H1 (cell line): ENCODE results near the gene LHFPL2. TPM values are rescaled to one million over a fixed set of nuclear protein-coding genes. Genes with fewer than 3 reads are reported as not detected.

Experiments used
- CTCF ChIA-PET: fragments of 300-600 bp; sonication (Branson Sonifier 250); formaldehyde crosslinking; loops from one replicate; lab custom pipeline; 2021; ENCODE audit not compliant: partially characterized antibody; lab: Charles Lee
- POLR2A ChIA-PET: fragments of 300-600 bp; sonication (Branson Sonifier 250); formaldehyde crosslinking; loops from one replicate; lab custom pipeline; 2021; ENCODE audit warnings: inconsistent platforms; ENCODE audit not compliant: partially characterized antibody; lab: Charles Lee
- DNase-seq, 2 experiments: peaks; one replicate each; pipeline versions ENCODE4 v3.0.0 to v3.0.0-alpha.2; 2010 to 2022; ENCODE audit warnings: low spot score in 2 of 2, low read depth in 1 of 2, mixed read lengths in 1 of 2
- FAIRE-seq: peaks from 2 replicates; lab custom pipeline; 2011; peaks lifted over from hg19 to GRCh38; lab: Jason Lieb, UNC
- H2AFZ ChIP-seq: 2 replicates; pipeline ENCODE4 v1.8.1; 2012; ENCODE audit warnings: low read length, inconsistent platforms
- H2AK5ac ChIP-seq: 2 replicates; pipeline ENCODE4 v1.6.1; 2013; ENCODE audit warnings: low read depth, low read length
- H2BK120ac ChIP-seq: replicated peaks from 2 replicates; pipeline ENCODE3; 2013; ENCODE audit warnings: low read depth, low read length, inconsistent platforms
- H2BK12ac ChIP-seq: 2 replicates; pipeline ENCODE4 v1.6.1; 2013; ENCODE audit warnings: low read depth, low read length
- H2BK15ac ChIP-seq: 2 replicates; pipeline ENCODE4 v1.6.1; 2013; ENCODE audit warnings: low read length
- H2BK20ac ChIP-seq: 2 replicates; pipeline ENCODE4 v1.6.1; 2013; ENCODE audit warnings: low read length
- H2BK5ac ChIP-seq: 2 replicates; pipeline ENCODE4 v1.6.1; 2013; ENCODE audit warnings: low read depth, low read length
- H3K14ac ChIP-seq: 2 replicates; pipeline ENCODE4 v1.6.1; 2013; ENCODE audit warnings: inconsistent platforms; ENCODE audit not compliant: insufficient read length
- H3K18ac ChIP-seq: 2 replicates; pipeline ENCODE4 v1.6.1; 2013; ENCODE audit warnings: low read length; ENCODE audit errors: extremely low read depth
- H3K23ac ChIP-seq: 2 replicates; pipeline ENCODE4 v1.6.1; 2013; ENCODE audit warnings: inconsistent platforms; ENCODE audit not compliant: insufficient read length
- H3K23me2 ChIP-seq: 2 replicates; pipeline ENCODE4 v1.6.1; 2013; ENCODE audit warnings: low read depth, low read length
- H3K27ac ChIP-seq: 2 replicates; pipeline ENCODE4 v1.6.1; 2011; ENCODE audit warnings: low read depth, low read length, inconsistent platforms
- H3K27me3 ChIP-seq, 4 experiments: replicated peaks in 1 of 4; 1 replicate in 1 of 4; 2 replicates in 3 of 4; pipeline versions ENCODE4 v1.6.1 to v1.8.1; 2011 to 2013; ENCODE audit warnings: low read length in 3 of 4, mild to moderate bottlenecking in 3 of 4, inconsistent platforms in 2 of 4, mixed read lengths in 2 of 4, moderate library complexity in 1 of 4; ENCODE audit not compliant: control insufficient read depth in 3 of 4, insufficient read depth in 3 of 4; ENCODE audit errors: extremely low read depth in 1 of 4
- H3K36me3 ChIP-seq, 4 experiments: 2 replicates each; pipeline versions ENCODE4 v1.6.1 to v1.8.1; 2011 to 2013; ENCODE audit warnings: mild to moderate bottlenecking in 4 of 4, low read length in 3 of 4, moderate library complexity in 2 of 4, control low read depth in 1 of 4, inconsistent platforms in 1 of 4; ENCODE audit not compliant: insufficient read depth in 4 of 4, control insufficient read depth in 2 of 4
- H3K4ac ChIP-seq: replicated peaks from 2 replicates; pipeline ENCODE3; 2013; ENCODE audit warnings: low read length, low read depth, mixed read lengths, inconsistent platforms; ENCODE audit not compliant: insufficient read length
- H3K4me1 ChIP-seq, 4 experiments: replicated peaks in 1 of 4; 1 replicate in 1 of 4; 2 replicates in 3 of 4; pipeline versions ENCODE4 v1.6.1 to v1.8.1; 2011 to 2013; ENCODE audit warnings: low read length in 3 of 4, inconsistent platforms in 2 of 4, mixed read lengths in 1 of 4; ENCODE audit not compliant: insufficient read depth in 4 of 4, control insufficient read depth in 3 of 4
- H3K4me2 ChIP-seq, 2 experiments: 2 replicates each; pipeline versions ENCODE4 v1.6.1 to v1.8.1; 2011 to 2013; ENCODE audit warnings: low read depth in 2 of 2, low read length in 2 of 2, control low read depth in 1 of 2, inconsistent platforms in 1 of 2, mild to moderate bottlenecking in 1 of 2; ENCODE audit not compliant: insufficient read depth in 1 of 2
- H3K4me3 ChIP-seq, 4 experiments: fragments of 200-600, 300-600 bp in 1 of 4; sonication (generic), shearing (Covaris generic), sonication (Bioruptor Twin) in 1 of 4; 2 replicates each; pipeline versions ENCODE4 v1.5.1 to v1.8.1; 2011 to 2016; ENCODE audit warnings: low read length in 4 of 4, low read depth in 3 of 4, control low read depth in 2 of 4, inconsistent platforms in 2 of 4, mild to moderate bottlenecking in 2 of 4, mixed read lengths in 1 of 4, moderate library complexity in 1 of 4; ENCODE audit not compliant: insufficient read depth in 2 of 4; ENCODE audit errors: extremely low read depth in 1 of 4
- H3K56ac ChIP-seq: replicated peaks from 2 replicates; pipeline ENCODE3; 2013; ENCODE audit warnings: low read depth, mild to moderate bottlenecking, mixed read lengths, low read length, inconsistent platforms; ENCODE audit not compliant: insufficient read length
- H3K79me1 ChIP-seq: 2 replicates; pipeline ENCODE4 v1.6.1; 2013; ENCODE audit warnings: low read depth, low read length, control low read depth
- H3K79me2 ChIP-seq, 2 experiments: 2 replicates each; pipeline versions ENCODE4 v1.6.1 to v1.8.1; 2012 to 2013; ENCODE audit warnings: low read length in 2 of 2, mild to moderate bottlenecking in 2 of 2, inconsistent platforms in 1 of 2; ENCODE audit not compliant: insufficient read depth in 2 of 2, control insufficient read depth in 1 of 2
- H3K9ac ChIP-seq, 4 experiments: replicated peaks in 1 of 4; 1 replicate in 1 of 4; 2 replicates in 3 of 4; pipeline versions ENCODE4 v1.6.1 to v1.8.1; 2011 to 2013; ENCODE audit warnings: low read depth in 3 of 4, low read length in 3 of 4, control low read depth in 2 of 4, mild to moderate bottlenecking in 2 of 4, moderate library complexity in 2 of 4, inconsistent platforms in 1 of 4; ENCODE audit errors: extremely low read depth in 1 of 4
- H3K9me3 ChIP-seq, 2 experiments: 2 replicates each; pipeline versions ENCODE4 v1.6.1 to v1.8.1; 2012 to 2013; ENCODE audit warnings: mild to moderate bottlenecking in 2 of 2, moderate library complexity in 2 of 2, control low read depth in 1 of 2, inconsistent platforms in 1 of 2, low read depth in 1 of 2, low read length in 1 of 2, mixed read lengths in 1 of 2; ENCODE audit not compliant: insufficient read depth in 2 of 2
- H4K20me1 ChIP-seq, 2 experiments: replicated peaks in 1 of 2; 2 replicates each; pipeline versions ENCODE3 to v1.8.1; 2011 to 2013; ENCODE audit warnings: inconsistent platforms in 2 of 2, low read length in 2 of 2, mild to moderate bottlenecking in 1 of 2; ENCODE audit not compliant: insufficient read depth in 2 of 2, control insufficient read depth in 1 of 2
- H4K5ac ChIP-seq: 2 replicates; pipeline ENCODE4 v1.6.1; 2013; ENCODE audit warnings: low read length, low read depth, mixed read lengths, inconsistent platforms; ENCODE audit not compliant: insufficient read length
- H4K8ac ChIP-seq: 2 replicates; pipeline ENCODE4 v1.8.0; 2013; ENCODE audit warnings: mild to moderate bottlenecking, moderate library complexity, low read length, inconsistent platforms; ENCODE audit not compliant: insufficient read depth; ENCODE audit errors: extremely low read depth
- H4K91ac ChIP-seq: replicated peaks from 2 replicates; pipeline ENCODE3; 2013; ENCODE audit warnings: low read length, mixed read lengths, inconsistent platforms; ENCODE audit not compliant: insufficient read length
- ASH2L ChIP-seq: fragments of 200-600, 300-600 bp; sonication (generic); IDR thresholded peaks from one replicate; pipeline ENCODE4 v1.7.1; 2017; ENCODE audit warnings: low read length
- CBX5 ChIP-seq: fragments of 300-800, 300-1000 bp; sonication (generic); IDR thresholded peaks from 2 replicates; pipeline ENCODE4 v1.7.1; 2016; ENCODE audit warnings: antibody characterized with exemption, low read length, low read depth
- CEBPB ChIP-seq: IDR thresholded peaks from 2 replicates; pipeline ENCODE4 v1.6.1; 2012; ENCODE audit warnings: low read depth, low read length
- CHD2 ChIP-seq: IDR thresholded peaks from 2 replicates; pipeline ENCODE4 v1.6.1; 2012; ENCODE audit warnings: low read length, improper control_type of control experiment
- EZH2 ChIP-seq: fragments of 200-600 bp; sonication (generic); IDR thresholded peaks from 2 replicates; pipeline ENCODE4 v1.7.1; 2012; ENCODE audit warnings: low read depth, mild to moderate bottlenecking, moderate library complexity, low read length, inconsistent platforms; ENCODE audit not compliant: severe bottlenecking
- GTF2F1 ChIP-seq: IDR thresholded peaks from 2 replicates; pipeline ENCODE4 v1.6.1; 2012; ENCODE audit warnings: low read depth, low read length, improper control_type of control experiment, borderline replicate concordance
- KDM4A ChIP-seq: IDR thresholded peaks from one replicate; pipeline ENCODE4 v1.7.1; 2012; ENCODE audit warnings: low read depth, mild to moderate bottlenecking, moderate library complexity, low read length, inconsistent platforms; ENCODE audit not compliant: severe bottlenecking
- MAX ChIP-seq: IDR thresholded peaks from 2 replicates; pipeline ENCODE4 v1.6.1; 2012; ENCODE audit warnings: inconsistent platforms
- RFX5 ChIP-seq: IDR thresholded peaks from 2 replicates; pipeline ENCODE4 v1.6.1; 2011; ENCODE audit warnings: low read depth, low read length, improper control_type of control experiment, borderline replicate concordance
- SIN3A ChIP-seq, 2 experiments: IDR thresholded peaks in 1 of 2; conservative IDR thresholded peaks in 1 of 2; 2 replicates each; pipeline ENCODE4 v1.6.1; 2011 to 2012; ENCODE audit warnings: low read length in 2 of 2, improper control_type of control experiment in 1 of 2, low read depth in 1 of 2, mild to moderate bottlenecking in 1 of 2
- SIRT6 ChIP-seq: IDR thresholded peaks from one replicate; pipeline ENCODE4 v1.7.1; 2012; ENCODE audit warnings: low read length, inconsistent platforms
- SP1 ChIP-seq: IDR thresholded peaks from 2 replicates; pipeline ENCODE4 v1.6.1; 2011; ENCODE audit warnings: low read depth, low read length
- SRF ChIP-seq: IDR thresholded peaks from 2 replicates; pipeline ENCODE4 v1.6.1; 2011; ENCODE audit warnings: mild to moderate bottlenecking, low read depth, low read length, moderate library complexity
- SUZ12 ChIP-seq: fragments of 200-600 bp; sonication (generic); IDR thresholded peaks from 2 replicates; pipeline ENCODE4 v1.6.1; 2012; ENCODE audit warnings: mild to moderate bottlenecking, inconsistent platforms, low read length, moderate library complexity, mixed read lengths
- TCF12 ChIP-seq: IDR thresholded peaks from 2 replicates; pipeline ENCODE4 v1.6.1; 2011; ENCODE audit warnings: low read depth, mild to moderate bottlenecking, low read length
- WGBS, 2 experiments: shearing (Covaris generic) in 1 of 2; methylation state at CpG; one replicate each; pipeline versions ENCODE4 v1.1.6 to v1.1.7; 2013 to 2015; ENCODE audit warnings: low lambda C conversion rate in 2 of 2, mixed read lengths in 2 of 2, inconsistent platforms in 1 of 2, low coverage in 1 of 2, missing lambda C conversion rate in 1 of 2; ENCODE audit not compliant: insufficient replicate concordance in 2 of 2, insufficient coverage in 1 of 2, insufficient read length in 1 of 2; ENCODE audit errors: extremely low coverage in 1 of 2, missing lambda C conversion rate in 1 of 2; 5-methylcytosine and 5-hydroxymethylcytosine counted together
- polyA plus RNA-seq, 7 experiments: library from polyadenylated mRNA; depleted of rRNA in 3 of 7; stranded (reverse) in 5 of 7; unstranded in 2 of 7; fragments of >200 nt in 5 of 7; fragments of 200-250 nt in 2 of 7; gene quantifications; 1 replicate in 5 of 7; 2 replicates in 1 of 7; 4 replicates in 1 of 7; pipeline versions ENCODE4 v1.2.1 to v1.2.3, GENCODE V29; 2011 to 2013; ENCODE audit warnings: missing spikeins in 2 of 7, mixed read lengths in 2 of 7
- total RNA-seq: library from RNA; stranded (reverse); fragmentation: NEBNext Ultra II Directional; extraction: Animal tissue kit (Norgen Biotek cat#: 25700); gene quantifications from 2 replicates; pipeline ENCODE4 v1.2.1, GENCODE V29; 2021

Gene LHFPL2
- total and polyA plus RNA-seq, 2 of the 8 experiments (the other 6 are each of a cell fraction or from before 2014, with no cell fraction given), result 9.6 to 43.0 TPM

- CTCF ChIA-PET, result interaction anchor here (0.8 kb wide), 1 partner anchor 294 kb away, joined by 4 read pairs; no protein-coding TSS in a partner anchor
- no peak overlapping the region for H4K8ac ChIP-seq
- H3K4ac ChIP-seq, result no peak overlapping the region
- H2BK20ac ChIP-seq, result no peak overlapping the region
- no peak for TF ChIP-seq SIN3A (conservative IDR thresholded peaks at IDR 0.05 in 1 of 2, IDR thresholded peaks at IDR 0.05 in 1 of 2; ENCODE audit: low read depth in 1 of 2, low read length in 2 of 2)
- no peak for TF ChIP-seq EZH2
- no peak for TF ChIP-seq KDM4A
- TF ChIP-seq SIRT6, result no peak
- no peak for TF ChIP-seq ASH2L
- TF ChIP-seq GTF2F1, result no peak
- no peak for TF ChIP-seq SP1
- TF ChIP-seq CHD2, result no peak
- no peak for TF ChIP-seq RFX5
- TF ChIP-seq CBX5, result no peak
- no peak for TF ChIP-seq MAX
- TF ChIP-seq SRF, result no peak
- no peak for TF ChIP-seq SUZ12
- no peak for TF ChIP-seq CEBPB
- TF ChIP-seq TCF12, result no peak
- no peak overlapping the region for H3K4me2 ChIP-seq
- peaks cover 0 to 7% (median 4%) of the 10 kb centered on the region in 4 experiments; a peak in 3 of 7 replicates for H3K4me1 ChIP-seq
- H4K91ac ChIP-seq, result no peak overlapping the region
- H3K9me3 ChIP-seq, result no peaks in the 10 kb centered on the region
- no peak overlapping the region for H2BK120ac ChIP-seq
- H2BK15ac ChIP-seq, result no peak overlapping the region
- no peak overlapping the region for H2AK5ac ChIP-seq
- no peak overlapping the region for H2BK5ac ChIP-seq
- no peak overlapping the region for H3K23ac ChIP-seq
- H4K20me1 ChIP-seq, result peaks cover 4 to 5% of the 10 kb centered on the region in 2 experiments
- peaks cover 0 to 76% of the 10 kb centered on the region in 2 experiments; a peak in 3 of 4 replicates for H3K79me2 ChIP-seq
- FAIRE-seq, result no peak
- no peaks in the 10 kb centered on the region for H3K36me3 ChIP-seq
- H3K14ac ChIP-seq, result no peak overlapping the region
- POLR2A ChIA-PET, result interaction anchor here (0.7 kb wide), 1 partner anchor 56 kb away, joined by 3 read pairs; the partner anchor contains the start of gene LHFPL2
- H3K56ac ChIP-seq, result no peak overlapping the region
- no peak overlapping the region for H3K4me3 ChIP-seq
- no peak overlapping the region for H2BK12ac ChIP-seq
- H3K27ac ChIP-seq, result no peak overlapping the region
- H3K23me2 ChIP-seq, result no peaks in the 10 kb centered on the region
- no peak overlapping the region for H2AFZ ChIP-seq
- no peak overlapping the region for H4K5ac ChIP-seq
- no peaks in the 10 kb centered on the region for H3K27me3 ChIP-seq
- DNase-seq, result no peak
- H3K79me1 ChIP-seq, result peaks cover 3% of the 10 kb centered on the region; the same call in 1 of the 2 replicates
- no peak overlapping the region for H3K18ac ChIP-seq
- WGBS, 2 experiments, result 91% methylated on average over 2 of the region's 2 CpGs; no CpG with 5 or more reads in 1 of the 2 experiments
- H3K9ac ChIP-seq, result no peak overlapping the region
Measured at GRCh38 chr5:78593465-78593864, 55.1 kb downstream of the LHFPL2 start.
